ENCODE results near the gene STT3B.

Gene STT3B

DNA sequence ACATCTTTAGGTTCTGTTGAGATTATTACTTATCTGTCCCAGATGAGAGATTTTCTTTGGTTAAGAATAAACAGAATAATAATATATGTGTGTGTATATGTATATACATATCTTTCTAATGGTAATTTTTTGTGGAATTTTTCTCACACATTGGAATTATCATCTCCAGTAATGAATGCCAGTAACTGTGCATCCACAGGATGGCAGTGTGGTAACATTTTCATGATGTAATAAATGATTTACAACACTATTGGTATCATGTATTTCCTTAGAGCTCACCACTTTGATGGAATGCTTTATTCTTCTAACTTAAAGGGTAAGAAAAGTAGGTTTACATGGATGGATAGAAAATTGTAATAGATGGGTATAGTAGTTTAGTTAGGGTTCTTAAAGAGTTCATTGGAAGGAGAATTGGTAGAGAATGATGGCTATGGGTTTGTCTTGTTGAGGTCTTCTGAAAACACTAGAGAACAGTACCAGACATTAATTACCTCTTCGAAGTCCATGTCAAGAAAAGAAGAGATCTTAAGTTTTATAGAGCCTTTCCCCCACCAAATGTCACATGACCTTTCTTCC is 78.1 kb downstream of the STT3B start:
- DNase-seq, result no peak

DNA sequence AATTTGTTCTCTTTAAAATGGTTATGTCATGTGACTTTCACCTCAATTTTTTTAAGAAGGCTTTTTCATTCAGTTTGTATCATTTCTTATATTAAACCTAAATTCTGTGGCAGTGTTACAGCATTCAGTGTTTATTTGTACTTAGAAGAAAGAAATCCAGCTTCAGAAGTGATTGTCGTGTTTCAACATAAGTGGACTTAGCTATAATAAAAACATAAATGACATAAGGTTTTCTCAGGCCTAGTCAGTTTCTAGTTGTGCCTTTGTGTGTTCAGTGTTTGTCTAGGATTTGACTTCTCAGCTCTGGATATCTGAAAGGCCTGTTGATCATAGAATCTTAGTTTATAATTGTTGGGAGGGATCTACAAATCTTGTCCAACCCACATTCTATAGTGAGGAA is 80.5 kb downstream of the STT3B start:
- no peak for DNase-seq

DNA sequence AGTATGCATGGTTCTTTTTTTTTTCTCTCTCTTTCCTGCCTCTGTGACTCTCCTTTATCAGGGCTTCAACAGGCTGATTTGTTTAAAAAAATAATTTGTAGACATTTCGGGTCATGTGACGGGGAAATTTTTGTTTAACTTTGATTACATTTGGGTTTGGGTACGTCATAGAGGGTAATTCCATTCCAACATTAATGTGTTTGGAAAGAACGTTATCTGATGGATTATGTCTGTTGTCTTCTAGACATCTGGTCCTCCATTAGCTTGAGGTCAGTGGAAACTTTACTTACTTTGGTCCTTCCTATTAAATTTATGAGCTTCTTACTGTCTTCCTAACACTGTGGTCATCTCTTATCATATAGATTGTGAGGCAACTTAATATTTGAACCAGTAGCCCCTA is 80.9 kb downstream of the STT3B start:
- no peak for DNase-seq

DNA sequence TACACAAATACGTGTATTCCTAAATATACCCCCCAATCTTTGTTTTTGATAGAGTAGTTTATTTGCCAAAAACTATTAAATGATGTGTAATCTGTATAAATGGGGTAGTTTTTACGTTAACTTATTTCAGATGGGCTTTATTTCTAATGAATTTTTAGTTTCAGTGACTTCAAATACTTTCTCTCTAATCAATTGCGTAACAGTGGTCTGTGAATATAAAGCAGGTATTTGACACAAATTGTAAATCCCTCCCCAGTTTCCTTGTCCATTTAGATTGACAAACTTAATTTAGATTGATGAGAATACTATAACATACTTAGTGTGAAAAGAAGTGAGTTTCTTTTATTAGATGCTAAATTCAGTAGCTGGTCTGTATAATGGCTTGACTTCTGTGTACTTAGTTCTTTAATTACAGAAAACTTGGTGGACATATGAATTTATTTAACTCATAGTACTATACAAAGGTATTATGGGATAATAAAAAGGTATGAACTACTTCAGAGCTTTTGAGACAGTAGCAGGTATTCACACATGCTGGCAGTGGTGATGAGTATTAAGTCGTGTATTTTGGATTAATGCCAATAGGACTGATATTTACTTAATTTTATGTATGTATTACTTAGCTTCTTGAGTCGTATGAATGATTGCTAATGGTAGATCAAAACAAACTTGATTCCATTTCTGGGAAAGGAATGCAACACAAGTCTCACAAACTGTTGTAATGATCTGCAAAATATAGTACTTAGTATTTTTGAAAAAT is 81.6 kb downstream of the STT3B start:
- DNase-seq, result no peak

DNA sequence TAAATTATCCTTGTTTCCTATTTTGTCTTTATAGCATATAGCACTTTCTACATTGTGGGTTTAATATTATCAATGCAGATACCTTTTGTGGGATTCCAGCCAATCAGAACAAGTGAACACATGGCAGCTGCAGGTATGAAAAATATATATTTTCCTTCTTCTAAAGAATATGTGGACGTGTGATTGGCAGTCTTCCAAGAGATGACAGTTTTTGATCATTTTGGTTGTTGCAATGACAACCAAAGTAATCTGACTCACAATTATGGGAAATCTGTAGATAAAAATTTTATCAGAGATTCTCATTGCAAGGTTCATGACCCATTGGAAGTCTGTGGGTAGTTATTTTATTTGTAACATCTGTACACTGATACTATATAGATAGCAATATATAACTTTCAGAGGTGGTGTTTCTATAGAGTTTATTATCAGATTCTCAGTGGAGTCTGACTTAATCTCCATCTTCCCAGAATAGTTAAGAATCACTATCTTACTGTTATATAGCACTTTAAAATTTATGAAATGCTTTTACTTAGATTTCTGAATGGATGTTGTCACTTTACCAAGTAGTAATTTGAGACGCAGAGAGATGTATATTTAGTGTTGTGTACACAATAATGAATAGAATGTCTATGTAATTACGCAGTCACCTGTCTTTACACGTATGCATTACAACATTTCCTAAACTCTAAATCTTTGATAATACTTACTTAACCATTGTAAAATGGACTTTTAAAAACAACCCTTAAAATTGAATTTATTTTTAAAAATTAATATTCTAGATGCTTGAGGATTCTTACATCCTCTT is 82.5 kb downstream of the STT3B start:
- peak; percentile 20 for DNase-seq

DNA sequence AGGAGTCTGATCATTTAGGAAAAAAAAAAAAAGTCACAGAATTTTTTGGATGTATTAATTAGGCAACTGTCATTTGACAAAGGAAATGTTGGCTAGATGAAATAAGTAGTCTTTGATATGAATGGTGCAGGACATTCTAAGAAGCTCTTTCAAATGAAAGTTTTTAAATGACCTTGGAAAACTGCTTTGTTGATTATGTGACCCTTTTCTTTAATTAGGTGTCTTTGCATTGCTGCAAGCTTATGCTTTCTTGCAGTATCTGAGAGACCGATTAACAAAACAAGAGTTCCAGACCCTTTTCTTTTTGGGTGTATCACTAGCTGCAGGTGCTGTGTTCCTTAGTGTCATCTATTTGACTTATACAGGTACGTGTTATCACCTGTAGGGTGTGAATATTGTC is 84.0 kb downstream of the STT3B start:
- DNase-seq, result no peak

DNA sequence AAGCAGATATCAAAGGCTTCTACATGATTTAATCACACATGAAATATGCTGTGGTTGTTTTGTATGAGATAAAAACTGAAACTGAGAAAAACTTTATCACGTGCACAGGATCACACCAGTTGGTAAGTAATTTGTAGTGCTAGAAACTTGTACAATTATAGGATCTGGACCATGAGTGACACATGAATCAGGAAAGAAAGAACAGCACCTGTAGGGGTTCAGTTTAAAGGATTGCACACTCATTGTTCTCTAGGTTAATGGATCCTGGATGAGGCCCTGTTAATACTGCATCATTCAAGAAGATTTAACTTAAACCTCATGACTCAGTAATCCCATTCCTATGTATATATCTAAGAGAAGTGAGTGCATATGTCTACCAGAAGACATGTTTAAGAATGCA is 87.9 kb downstream of the STT3B start:
- no peak for DNase-seq

DNA sequence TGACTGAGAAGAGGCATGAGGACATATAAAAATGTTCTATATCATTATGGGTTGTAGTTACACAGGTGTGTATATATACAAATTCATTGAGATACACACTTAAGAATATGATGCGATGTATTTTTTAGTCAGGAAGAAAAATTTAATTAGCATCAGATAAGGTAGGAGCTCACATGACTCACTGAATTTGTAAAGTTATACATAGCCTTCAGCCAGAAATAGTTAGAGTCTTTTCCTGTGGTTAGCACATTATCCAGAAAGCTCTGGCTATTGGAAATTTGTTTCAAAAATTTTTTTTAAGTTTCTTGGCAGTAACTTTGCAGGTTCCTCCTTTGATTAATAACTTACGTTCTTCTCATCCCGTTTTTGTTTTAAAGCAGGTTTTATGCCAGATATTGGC is 88.6 kb downstream of the STT3B start:
- DNase-seq, result no peak

DNA sequence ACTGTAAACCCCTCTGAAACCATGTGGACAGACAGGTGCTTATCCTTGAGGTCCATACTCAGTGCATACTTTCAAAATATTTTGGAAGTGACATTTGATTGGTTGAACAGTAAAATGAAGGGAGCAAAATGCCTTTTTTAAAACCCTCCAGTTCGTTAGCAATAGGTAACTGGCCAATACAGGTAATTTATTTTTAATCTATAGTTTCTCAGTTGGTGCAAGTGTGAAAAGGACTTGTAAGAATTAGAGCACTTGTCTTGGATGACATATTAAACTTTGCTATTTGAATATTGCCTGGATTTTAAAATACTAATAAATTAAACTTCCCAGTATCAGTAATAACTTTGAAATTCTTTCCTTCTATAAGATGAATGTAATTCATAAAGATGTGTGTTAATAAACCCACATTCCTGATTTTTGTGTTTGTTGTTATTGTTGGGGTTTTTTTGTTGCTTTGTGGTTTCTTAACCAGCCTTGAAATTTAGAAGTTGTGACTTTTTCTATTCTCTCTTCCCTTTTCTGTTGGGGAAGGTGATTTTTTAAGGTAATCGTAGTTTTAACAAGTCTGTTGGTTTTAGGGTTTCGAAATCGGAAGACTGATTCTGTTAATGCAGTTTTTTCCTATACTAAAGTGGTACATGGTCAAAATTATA is 90.0 kb downstream of the STT3B start:
- no peak for DNase-seq

DNA sequence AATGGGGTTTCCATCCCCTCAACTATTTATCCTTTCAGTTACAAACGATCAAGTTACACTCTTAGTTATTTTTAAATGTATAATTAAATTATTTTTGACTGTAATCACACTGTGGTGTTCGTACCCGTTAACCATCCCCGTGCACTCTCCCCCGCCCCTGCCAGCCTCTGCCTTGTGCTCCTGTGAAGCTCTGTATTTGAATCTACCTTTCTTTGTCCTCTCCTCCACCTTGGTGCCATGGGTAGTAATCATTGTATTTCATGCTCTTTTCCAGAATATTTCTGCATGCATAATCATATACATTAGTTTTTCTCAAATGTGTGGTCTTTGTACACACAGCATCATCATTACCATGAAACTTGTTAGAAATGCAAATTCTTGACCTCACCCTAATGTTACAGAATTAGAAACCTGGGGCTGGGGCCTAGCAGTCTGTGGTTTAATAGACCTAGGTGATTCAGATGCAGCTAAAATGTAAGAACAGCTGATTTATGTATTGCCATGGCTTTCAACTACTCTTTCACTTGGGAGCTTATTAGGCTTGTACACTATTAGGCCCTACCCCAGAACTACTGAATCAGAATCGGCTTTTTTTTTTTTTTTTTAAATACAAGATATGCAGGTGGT is 91.5 kb downstream of the STT3B start:
- no peak for DNase-seq

DNA sequence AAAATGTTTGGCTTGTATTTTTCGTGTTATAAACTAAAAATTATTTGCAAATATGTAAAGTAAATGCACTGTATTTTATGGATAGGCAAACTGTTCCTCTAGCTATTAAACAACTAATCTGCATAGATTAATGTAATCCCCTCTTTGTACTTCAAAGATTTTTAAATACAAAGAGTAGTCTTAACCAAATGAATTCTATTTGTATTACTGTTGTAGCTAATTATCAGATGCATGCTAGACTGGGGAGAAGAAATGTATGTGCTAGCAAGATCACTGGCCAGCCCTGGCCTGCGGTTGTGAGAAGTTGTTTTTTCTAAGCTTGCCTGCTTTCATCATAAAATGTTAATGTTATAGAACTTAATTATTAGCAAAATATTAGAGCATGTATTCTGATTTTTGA is 92.6 kb downstream of the STT3B start:
- DNase-seq, result no peak

DNA sequence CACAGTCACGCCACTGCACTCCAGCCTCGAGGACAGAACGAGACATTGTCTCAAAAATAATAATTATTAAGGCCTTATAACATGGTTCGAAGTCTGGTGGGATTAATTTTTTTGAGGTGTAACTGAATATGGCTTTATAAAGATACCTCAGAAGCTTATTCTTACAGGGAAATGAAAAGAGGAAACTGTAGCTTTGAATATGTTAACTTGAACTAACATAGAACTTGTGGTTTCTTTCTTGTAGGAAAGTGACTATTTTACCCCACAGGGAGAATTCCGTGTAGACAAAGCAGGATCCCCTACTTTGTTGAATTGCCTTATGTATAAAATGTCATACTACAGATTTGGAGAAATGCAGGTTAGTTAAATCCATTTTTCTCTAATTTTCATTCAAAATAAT is 96.3 kb downstream of the STT3B start:
- no peak for DNase-seq

DNA sequence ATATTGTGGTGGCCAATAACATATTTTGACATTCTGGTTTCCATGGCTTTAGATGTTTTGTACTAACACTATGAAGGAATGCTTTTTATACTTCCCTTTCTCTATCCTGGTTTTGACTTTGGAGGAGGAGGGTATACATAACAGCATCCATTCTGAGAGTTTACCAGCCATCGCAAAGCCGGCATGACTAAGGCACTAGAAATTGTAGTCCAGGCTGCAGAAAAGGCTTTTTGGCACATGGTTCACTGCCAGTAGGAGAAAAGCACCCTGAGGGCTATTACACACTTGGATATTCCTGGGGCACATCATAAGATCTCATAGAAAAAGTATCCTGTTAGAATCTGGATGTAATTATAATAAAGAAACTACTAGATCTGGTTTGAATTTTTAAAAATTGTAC is 101.8 kb downstream of the STT3B start:
- no peak for DNase-seq

DNA sequence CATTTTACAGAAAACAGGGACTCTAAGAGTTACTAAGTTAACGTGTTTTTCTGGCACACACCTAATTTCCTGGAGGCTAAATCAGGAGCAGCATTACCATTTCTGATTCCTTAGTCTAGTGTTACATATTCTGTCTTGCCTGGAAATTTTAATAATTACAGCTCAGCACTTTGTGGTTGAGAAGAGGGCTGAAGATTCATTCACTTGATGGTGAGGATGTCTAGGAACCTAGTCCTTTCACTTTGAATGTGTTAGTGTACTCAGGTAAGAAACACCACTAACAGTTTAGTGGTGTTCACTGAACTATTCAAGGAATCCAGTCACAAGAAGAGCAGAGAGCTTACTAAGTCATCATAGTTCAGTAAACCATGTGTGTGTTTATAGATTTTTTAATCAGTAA is 102.8 kb downstream of the STT3B start:
- DNase-seq, result peak; percentile 17

DNA sequence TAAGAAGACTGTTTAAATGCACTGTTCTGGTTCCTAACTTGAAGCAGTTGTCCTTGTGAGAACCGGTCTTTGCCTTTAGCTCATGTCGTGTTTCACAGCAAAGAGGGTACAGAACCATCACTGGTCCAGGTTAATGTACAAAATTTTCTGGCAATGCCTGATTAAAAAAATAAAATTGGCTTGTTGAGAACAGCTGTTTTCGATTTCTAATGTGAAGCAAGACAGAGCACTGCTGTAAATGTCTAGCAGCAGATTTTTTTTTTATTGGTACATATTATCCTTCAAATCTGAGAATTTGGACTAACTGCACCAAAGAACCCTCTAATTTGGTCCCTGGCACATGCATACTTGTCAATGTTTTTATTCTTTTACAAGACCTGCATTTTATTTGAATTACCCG is 103.3 kb downstream of the STT3B start:
- no peak for DNase-seq

DNA sequence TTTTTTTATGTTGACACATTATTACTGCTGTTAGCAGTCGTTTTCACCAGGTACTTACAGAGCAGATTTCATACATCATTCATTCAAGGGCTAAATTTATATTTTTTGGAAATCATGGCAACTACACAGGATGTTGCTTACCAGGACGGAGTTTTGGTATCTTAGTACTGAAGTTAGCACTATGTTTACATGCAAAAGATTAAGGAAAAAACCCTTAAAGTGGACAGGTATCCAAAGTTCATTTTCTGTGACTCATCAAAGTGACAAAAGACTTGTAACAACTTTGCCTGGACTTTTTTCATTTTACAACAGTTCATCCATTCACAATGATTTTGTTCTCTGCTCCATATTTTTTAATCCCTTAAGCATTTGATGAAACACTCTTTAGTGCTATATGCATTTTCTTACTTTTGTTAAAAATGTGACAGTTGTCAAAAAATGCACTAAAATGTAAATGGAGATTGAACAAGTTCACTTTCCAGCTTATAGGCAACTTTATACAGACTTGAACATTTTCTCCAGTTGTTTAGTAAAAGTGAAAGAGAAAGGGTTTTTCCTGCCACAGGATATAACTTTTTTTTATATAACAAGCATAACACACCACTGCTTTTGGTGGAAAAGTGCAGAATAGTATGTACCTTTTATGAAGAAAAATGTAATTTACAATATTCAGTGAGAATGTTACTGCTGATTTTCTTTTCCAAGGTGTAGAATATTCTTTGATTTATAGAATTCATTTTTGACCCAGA is 104.1 kb downstream of the STT3B start:
- DNase-seq, result peak; percentile 27

DNA sequence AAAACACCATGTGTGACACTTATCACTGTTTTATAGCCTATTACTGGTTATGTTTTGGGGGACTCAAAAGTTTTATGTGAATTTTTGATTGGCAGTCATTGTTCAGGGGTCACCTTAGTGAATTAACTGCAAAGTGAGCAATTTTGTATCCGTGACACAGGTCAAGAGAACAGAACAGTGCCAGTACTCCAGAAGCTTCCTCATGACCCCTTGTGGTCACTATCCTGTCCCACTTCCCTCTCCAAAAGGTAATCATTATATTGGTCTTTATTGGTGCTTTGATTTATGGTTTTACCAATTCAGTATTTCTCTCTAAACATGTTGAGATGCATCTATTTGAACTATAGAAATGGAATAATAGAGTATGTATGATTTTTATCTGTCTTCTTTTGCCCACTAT is 107.1 kb downstream of the STT3B start:
- DNase-seq, result no peak

DNA sequence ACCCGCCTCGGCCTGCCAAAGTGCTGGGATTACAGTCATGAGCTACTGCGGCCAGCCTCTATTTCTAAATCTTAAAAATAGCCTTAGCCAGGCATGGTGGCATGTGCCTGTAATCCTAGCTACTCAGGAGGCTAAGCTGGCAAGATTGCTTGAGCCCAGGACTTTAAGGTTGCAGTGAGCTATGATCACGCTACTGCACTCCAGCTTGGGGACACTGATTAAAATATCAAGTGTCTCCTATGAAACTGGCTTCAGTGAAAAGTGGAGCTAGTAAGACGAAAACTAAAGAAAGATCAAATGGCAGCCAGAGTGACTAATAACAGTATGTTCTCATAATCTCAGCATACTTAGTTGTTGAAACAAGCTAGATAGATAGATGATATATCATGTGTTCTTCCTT is 112.5 kb downstream of the STT3B start:
- DNase-seq, result no peak

DNA sequence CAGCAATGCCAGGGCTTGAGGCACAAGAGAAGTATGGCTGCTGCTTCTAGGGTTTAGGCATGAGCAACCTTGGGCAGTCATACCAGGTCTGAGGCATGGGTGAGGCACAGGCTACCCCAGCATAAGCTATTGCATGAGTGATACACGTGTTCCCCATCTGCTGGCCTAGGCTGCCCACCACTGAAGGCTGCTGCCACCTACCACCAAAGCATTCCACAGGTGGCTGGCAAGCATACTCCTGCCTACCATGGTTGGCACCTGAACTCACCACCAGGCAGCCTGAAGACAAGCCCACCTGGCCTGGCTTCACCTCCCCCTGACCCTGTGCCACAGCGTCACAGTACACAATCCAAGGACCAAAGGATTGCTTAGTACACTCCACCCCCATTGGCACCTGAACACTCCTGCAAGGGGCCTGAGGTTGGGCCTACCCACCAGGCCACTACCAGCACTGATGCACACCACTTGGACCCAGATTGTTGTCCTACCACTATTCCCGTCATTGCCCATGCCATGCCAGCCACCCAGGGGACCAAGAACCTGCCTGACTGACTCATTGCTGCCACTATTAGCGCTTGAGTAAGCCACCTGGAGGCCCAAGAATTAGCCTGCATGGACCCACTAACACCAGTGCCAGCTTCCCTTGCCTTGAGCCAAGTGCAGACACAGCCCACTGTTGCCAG is 115.7 kb downstream of the STT3B start:
- no peak for DNase-seq

DNA sequence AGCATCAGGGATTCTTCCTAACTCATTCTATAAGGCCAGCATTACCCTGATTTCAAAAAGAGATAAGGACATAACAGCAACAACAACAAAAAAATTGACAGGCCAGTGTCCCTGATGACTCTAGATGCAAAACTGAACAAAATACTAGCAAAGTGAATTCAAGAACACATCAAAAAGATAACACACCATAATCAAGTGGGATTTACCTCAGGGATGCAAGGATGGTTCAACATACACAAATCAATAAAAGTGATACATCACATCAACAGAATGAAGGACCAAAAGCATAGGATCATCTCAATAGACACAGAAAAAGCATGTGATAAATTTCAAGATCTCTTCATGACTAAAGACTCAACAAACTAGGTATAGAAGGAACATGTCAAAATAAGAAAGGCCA is 119.6 kb downstream of the STT3B start:
- no peak for DNase-seq

DNA sequence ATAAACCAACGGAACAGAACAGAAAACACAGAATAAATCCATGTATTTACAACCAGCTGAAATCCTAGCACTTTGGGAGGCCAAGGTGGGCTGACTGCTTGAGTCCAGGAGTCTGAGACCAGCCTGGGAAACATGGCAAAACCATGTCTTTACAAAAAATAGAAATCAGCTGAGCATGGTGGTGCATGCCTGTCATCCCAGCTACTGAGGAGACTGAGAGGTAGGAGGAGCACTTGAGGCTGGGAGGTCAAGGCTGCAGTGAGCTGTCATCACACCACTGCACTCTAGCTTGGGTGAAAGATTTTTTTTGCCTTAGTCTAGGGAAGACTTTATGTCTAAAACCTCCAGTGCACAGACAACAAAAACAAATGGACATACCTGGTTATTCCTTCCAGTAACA is 120.7 kb downstream of the STT3B start:
- no peak for DNase-seq

DNA sequence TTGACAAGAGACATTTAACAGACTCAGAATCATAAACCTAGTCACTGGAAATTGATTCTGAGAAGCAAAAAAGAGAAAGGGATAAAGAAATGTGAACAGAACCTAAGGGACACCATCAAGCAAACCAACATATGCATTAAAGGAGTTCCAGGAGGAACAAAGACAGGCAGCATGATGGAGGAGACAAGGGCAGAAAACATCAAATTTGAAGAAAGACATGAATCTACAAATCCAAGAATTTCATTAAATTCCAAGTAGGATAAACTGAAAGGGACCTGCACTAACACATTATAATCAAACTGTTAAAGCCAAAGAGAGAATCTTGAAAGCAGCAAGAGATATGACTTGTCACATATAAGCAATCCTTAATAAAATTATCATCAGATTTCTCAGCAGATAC is 122.3 kb downstream of the STT3B start:
- DNase-seq, result no peak
